Testis (tissue), 5 donors: ENCODE data around the gene TBC1D4. TPM values are rescaled to one million over a fixed set of nuclear protein-coding genes. Genes with fewer than 3 reads are reported as not detected.

ENCODE experiments used
- DNase-seq: peaks from one replicate; pipeline ENCODE4 v3.0.0-alpha.2; 2019
- H3K27ac ChIP-seq, 2 donors: fragments of 200-600 bp; sonication (generic); one replicate each; pipeline ENCODE4 v1.5.1; 2019
- H3K27me3 ChIP-seq: fragments of 200-600 bp; sonication (generic); one replicate; pipeline ENCODE4 v1.5.1; 2019
- H3K36me3 ChIP-seq: fragments of 200-600 bp; sonication (generic); one replicate; pipeline ENCODE4 v1.5.1; 2017; ENCODE audit warnings: low read depth; ENCODE audit errors: missing control alignments
- H3K4me1 ChIP-seq: fragments of 200-600 bp; sonication (generic); one replicate; pipeline ENCODE4 v1.5.1; 2019
- H3K4me3 ChIP-seq, 2 donors: fragments of 200-600 bp; sonication (generic); one replicate each; pipeline ENCODE4 v1.5.1; 2017 to 2019
- H3K9me3 ChIP-seq: fragments of 200-600 bp; sonication (generic); one replicate; pipeline ENCODE4 v1.5.1; 2017
- CTCF ChIP-seq, 3 experiments: fragments of 450-650 bp in 2 of 3; fragments of 200-600 bp in 1 of 3; sonication (generic) in 1 of 3; IDR thresholded peaks; one replicate each; pipeline ENCODE4 v1.5.1; 2016 to 2019; ENCODE audit warnings: antibody characterized with exemption in 3 of 3, mild to moderate bottlenecking in 2 of 3, moderate library complexity in 1 of 3
- POLR2A ChIP-seq: fragments of 450-650 bp; IDR thresholded peaks from one replicate; pipeline ENCODE4 v1.6.1; 2017; ENCODE audit warnings: antibody characterized with exemption, mild to moderate bottlenecking, moderate library complexity
- WGBS, 2 donors: methylation state at CpG; one replicate each; pipeline ENCODE4 v1.1.5; 2018; 5-methylcytosine and 5-hydroxymethylcytosine counted together
- intact Hi-C: fragments of 100-400 bp; cut with DNase I; formaldehyde crosslinking; loops from one replicate; pipeline ENCODE4 v1.15.1; 2023; ENCODE audit warnings: low total_unique reads
- long read RNA-seq, 2 donors: transcript quantifications; one replicate each; lab custom pipeline, GENCODE V29; 2026
- polyA plus RNA-seq: library from polyadenylated mRNA; stranded (reverse); fragments of 350-450 nt; fragmentation: Illumina TruSeq; extraction: RNeasy Lipid Tissue Mini Kit (QIAGEN cat#74804); gene quantifications from one replicate; pipeline ENCODE4 v1.2.3, GENCODE V29; 2014; ENCODE audit warnings: low read depth, low replicate concordance; ENCODE audit not compliant: insufficient read depth
- total RNA-seq, 2 donors: library from RNA; depleted of rRNA; stranded (reverse); fragments of >200 nt; gene quantifications; one replicate each; pipeline ENCODE4 v1.2.3, GENCODE V29; 2016

The TBC1D4 gene
- total RNA-seq (10 to 100 TPM; 20.4 to 23.5 TPM), polyA plus RNA-seq (12.7 TPM)
- long read RNA-seq, donor 1, partial matches to known transcripts, result 10 of 11 reads
- long read RNA-seq, donor 1, other reads (novel, unspliced or antisense), result 0 of 11 reads
- long read RNA-seq, donor 2, full-length matches to known transcripts, result 2 of 2 reads
- long read RNA-seq, donor 2, partial matches to known transcripts, result 0 of 2 reads
- long read RNA-seq, donor 2, other reads (novel, unspliced or antisense), result 0 of 2 reads

GRCh38 chr13:75482070-75482819, at the start of gene TBC1D4:
Gene TBC1D4, minus strand, starts transcription at chr13:75482169. Its CDS starts 402 bp downstream, at chr13:75481767.
- 1% methylated on average over 44 to 58 of the region's 58 CpGs for WGBS, 2 donors
- intact Hi-C loops, result no loop called here
- Histone ChIP-seq H3K36me3 (no peaks in the 10 kb centered on the region), H3K27me3 (no peaks in the 10 kb centered on the region), H3K9me3 (no peaks in the 10 kb centered on the region), H3K4me3 (peak within 1 kb of the TSS; percentile 81 to 92), H3K27ac (peak within 1 kb of the TSS; percentile 82 to 83), H3K4me1 (no peaks in the 10 kb centered on the region)
- peak; percentile 90 for DNase-seq
- peak; percentile 42 to 73 (median 66) for TF ChIP-seq CTCF (IDR thresholded peaks at IDR 0.05)
- no peak for TF ChIP-seq POLR2A

- no peaks in the 10 kb centered on the region for H3K27me3 ChIP-seq
- intact Hi-C loops, result no loop called here
- TF ChIP-seq CTCF (IDR thresholded peaks at IDR 0.05) (no peak), POLR2A (no peak)
- no peaks in the 10 kb centered on the region for H3K4me1 ChIP-seq
- H3K9me3 ChIP-seq, result no peaks in the 10 kb centered on the region
- H3K4me3 ChIP-seq, result no peak overlapping the region
- H3K27ac ChIP-seq, result no peak overlapping the region
- no peaks in the 10 kb centered on the region for H3K36me3 ChIP-seq
- DNase-seq, result no peak
Measured at GRCh38 chr13:75530549-75530961, 48.6 kb upstream of the TBC1D4 start.

DNA sequence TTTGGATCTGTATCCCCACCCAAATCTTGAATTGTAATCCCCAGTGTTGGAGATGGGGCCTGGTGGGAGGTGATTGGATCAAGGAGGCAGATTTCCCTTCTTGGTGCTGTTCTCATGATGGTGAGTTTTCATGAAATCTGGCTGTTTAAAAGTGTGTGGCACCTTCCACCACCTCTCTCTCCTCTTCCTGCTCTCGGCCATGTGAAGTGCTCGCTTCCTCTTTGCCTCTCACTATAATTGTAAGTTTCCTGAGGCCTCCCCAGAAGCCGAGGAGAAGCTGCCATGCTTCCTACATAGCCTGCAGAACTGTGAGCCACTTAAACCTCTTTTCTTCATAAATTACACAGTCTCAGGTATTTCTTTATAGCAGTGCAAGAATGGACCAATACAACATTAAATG, 40.0 kb upstream of the TBC1D4 start:
- no peak for TF ChIP-seq POLR2A
- no peak for TF ChIP-seq CTCF (IDR thresholded peaks at IDR 0.05)
- Histone ChIP-seq H3K27me3 (no peaks in the 10 kb centered on the region), H3K36me3 (no peaks in the 10 kb centered on the region), H3K27ac (no peak overlapping the region), H3K4me1 (no peaks in the 10 kb centered on the region), H3K9me3 (no peaks in the 10 kb centered on the region), H3K4me3 (no peak overlapping the region)
- 82 to 83% methylated on average over 3 of the region's 3 CpGs for WGBS, 2 donors
- intact Hi-C loops, result no loop called here
- DNase-seq, result no peak

- no peak for DNase-seq
- H3K4me1 ChIP-seq, result no peaks in the 10 kb centered on the region
- H3K27ac ChIP-seq, result no peak overlapping the region
- no peaks in the 10 kb centered on the region for H3K27me3 ChIP-seq
- H3K36me3 ChIP-seq, result no peaks in the 10 kb centered on the region
- intact Hi-C loops, result no loop called here
- TF ChIP-seq CTCF (IDR thresholded peaks at IDR 0.05) (no peak), POLR2A (no peak)
- H3K4me3 ChIP-seq, result peak overlapping the region in 1 of 2 donors; percentile 36
- 78 to 80% methylated on average over 7 to 28 of the region's 30 CpGs for WGBS, 2 donors
- H3K9me3 ChIP-seq, result no peaks in the 10 kb centered on the region
Measured at GRCh38 chr13:75518439-75519088, 36.6 kb upstream of the TBC1D4 start.
